Gastrocnemius medialis (tissue), 4 donors: ENCODE measurements around the gene ACSF2.

Experiments used
- POLR2A ChIP-seq, 2 donors: fragments of 450-650 bp; IDR thresholded peaks; one replicate each; pipeline ENCODE4 v1.6.1; 2017; ENCODE audit warnings: antibody characterized with exemption in 2 of 2, mild to moderate bottlenecking in 2 of 2, moderate library complexity in 2 of 2
- TF ChIP-seq, protein P1 (sequence below), 5 experiments: fragments of 450-650 bp in 3 of 5; fragments of 200-600 bp in 2 of 5; sonication (generic) in 2 of 5; IDR thresholded peaks in 4 of 5; conservative IDR thresholded peaks in 1 of 5; 1 replicate in 4 of 5; 2 replicates in 1 of 5; pipeline ENCODE4 v1.5.1; 2016 to 2019; ENCODE audit warnings: antibody characterized with exemption in 5 of 5, mild to moderate bottlenecking in 3 of 5, moderate library complexity in 3 of 5

DNA sequence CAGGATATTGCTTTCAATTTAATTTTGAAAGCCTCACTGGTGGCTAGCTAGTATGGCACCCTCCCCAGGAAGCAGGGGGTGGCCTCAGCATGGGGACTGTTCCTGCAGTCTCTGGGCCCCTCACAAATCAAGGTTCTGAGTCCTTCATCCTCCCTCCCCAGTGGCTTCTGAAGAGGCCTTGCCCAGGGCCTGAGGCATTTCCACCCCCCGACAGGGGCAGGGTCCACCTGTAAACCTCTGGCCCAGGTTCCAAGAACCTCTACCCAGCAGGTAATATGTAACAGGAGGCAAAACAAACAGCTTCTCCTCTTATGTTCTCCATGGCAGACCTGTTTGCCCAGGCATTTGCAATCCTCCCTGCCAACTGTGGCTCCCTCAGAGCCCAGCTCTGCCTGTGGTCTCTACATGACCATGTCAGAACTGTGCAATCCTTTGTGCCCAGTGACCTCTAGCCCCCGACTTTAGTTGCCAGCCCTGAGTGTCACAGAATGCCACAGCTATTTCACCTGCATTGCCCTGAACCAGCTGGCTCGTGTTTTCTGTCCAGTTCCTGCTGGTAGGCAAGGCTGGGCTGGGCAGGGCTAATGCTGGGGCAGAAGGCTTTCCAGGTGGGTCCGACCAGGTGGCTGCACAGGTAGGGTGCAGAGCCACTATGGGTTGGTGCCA lies 14.3 kb downstream of the ACSF2 start:
- TF ChIP-seq, protein P1, sequence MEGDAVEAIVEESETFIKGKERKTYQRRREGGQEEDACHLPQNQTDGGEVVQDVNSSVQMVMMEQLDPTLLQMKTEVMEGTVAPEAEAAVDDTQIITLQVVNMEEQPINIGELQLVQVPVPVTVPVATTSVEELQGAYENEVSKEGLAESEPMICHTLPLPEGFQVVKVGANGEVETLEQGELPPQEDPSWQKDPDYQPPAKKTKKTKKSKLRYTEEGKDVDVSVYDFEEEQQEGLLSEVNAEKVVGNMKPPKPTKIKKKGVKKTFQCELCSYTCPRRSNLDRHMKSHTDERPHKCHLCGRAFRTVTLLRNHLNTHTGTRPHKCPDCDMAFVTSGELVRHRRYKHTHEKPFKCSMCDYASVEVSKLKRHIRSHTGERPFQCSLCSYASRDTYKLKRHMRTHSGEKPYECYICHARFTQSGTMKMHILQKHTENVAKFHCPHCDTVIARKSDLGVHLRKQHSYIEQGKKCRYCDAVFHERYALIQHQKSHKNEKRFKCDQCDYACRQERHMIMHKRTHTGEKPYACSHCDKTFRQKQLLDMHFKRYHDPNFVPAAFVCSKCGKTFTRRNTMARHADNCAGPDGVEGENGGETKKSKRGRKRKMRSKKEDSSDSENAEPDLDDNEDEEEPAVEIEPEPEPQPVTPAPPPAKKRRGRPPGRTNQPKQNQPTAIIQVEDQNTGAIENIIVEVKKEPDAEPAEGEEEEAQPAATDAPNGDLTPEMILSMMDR (IDR thresholded peaks at IDR 0.05 in 4 of 5, conservative IDR thresholded peaks at IDR 0.05 in 1 of 5): no peak
- TF ChIP-seq POLR2A (IDR thresholded peaks at IDR 0.05): no peak
